ENCODE results near the gene DUSP22. TPM values are rescaled to one million over a fixed set of nuclear protein-coding genes. Genes with fewer than 3 reads are reported as not detected.

DUSP22 gene
- total and polyA plus RNA-seq, 2 experiments from 2014 or later: 12.8 to 36.8 TPM

- Histone ChIP-seq H3K4me2 (no peak overlapping the region), H2AFZ (no peak overlapping the region), H3F3A (replicated peaks; ENCODE audit: low read depth) (no peaks in the 10 kb centered on the region), H3K4me3 (no peak overlapping the region), H3K36me3 (ENCODE audit: insufficient read depth) (peaks cover 4% of the 10 kb centered on the region), H3K79me2 (replicated peaks; ENCODE audit: insufficient read depth) (no peaks in the 10 kb centered on the region), H3K27me3 (ENCODE audit: insufficient read depth) (no peaks in the 10 kb centered on the region), H3K9me2 (ENCODE audit: insufficient read depth) (no peaks in the 10 kb centered on the region), H4K20me1 (replicated peaks; ENCODE audit: insufficient read depth) (no peaks in the 10 kb centered on the region), H3K27ac (ENCODE audit: low read depth) (no peak overlapping the region), H3K4me1 (ENCODE audit: insufficient read depth) (no peaks in the 10 kb centered on the region)
- TF ChIP-seq CREB1 (CRISPR knock-in tag; IDR thresholded peaks at IDR 0.05; ENCODE audit: low read depth): no peak
- no peak for TF ChIP-seq REST (IDR thresholded peaks at IDR 0.05; ENCODE audit: unreplicated experiment)
- TF ChIP-seq NANOG (IDR thresholded peaks at IDR 0.05; ENCODE audit: borderline replicate concordance): no peak
- no peak for TF ChIP-seq JUNB (IDR thresholded peaks at IDR 0.05; ENCODE audit: unreplicated experiment)
- no peak for DNase-seq (ENCODE audit: low spot score)
- Mint-ChIP-seq H3K9me3 (peaks cover 96% of the 10 kb centered on the region), H3K4me1 (peaks cover 2% of the 10 kb centered on the region; the same call in 1 of the 3 replicates), H3K36me3 (ENCODE audit: low read depth) (peaks cover 29% of the 10 kb centered on the region), H3K27me3 (ENCODE audit: insufficient read depth, low read depth, poor library complexity) (peaks cover 3% of the 10 kb centered on the region), H3K4me3 (no peak overlapping the region), H3K27ac (no peak overlapping the region)
- no peak for ATAC-seq
These were observed 51.1 kb downstream of the DUSP22 start for GRCh38 chr6:343226-343935.

DNA sequence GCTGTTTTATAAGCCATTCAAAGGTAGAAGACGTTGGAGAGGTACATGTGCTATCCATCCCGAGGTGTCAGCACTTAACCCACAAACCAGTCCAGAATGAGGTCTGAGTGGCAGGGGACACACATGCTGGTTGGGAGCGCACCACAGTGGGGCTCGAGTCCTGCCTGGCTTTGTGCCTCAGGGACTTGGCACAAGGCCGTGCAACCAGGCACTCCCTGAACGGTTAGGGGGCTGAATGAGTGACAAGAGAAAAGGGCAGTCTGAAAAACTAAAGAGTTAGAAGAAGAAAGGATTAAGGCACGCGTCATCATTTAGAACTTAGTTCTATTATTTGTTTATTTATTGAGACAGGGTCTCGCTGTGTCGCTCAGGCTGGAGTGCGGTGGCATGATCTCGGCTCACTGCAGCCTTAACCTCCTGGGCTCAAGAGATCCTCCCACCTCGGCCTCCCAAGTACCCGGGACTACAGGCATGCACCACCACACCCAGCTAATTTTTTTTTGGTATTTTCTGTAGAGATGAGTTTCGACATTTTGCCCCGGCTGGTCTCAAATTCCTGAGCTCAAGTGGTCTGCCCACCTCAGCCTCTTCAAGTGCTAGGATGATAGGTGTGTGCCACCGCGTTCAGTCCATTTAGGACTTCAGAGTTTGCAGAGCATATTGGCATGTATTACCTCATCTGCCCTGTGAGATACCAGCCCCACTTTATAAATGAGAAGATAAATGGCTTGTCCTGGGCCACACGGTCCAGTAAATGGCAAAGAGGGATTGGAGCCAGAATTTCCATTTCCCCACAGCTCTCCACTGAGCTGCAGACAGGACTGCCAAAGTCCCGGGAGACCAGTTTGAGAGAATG lies 51.9 kb downstream of the DUSP22 start:
- H3K4me3 Mint-ChIP-seq: no peak overlapping the region
- no peaks in the 10 kb centered on the region for H3K4me1 Mint-ChIP-seq
- Histone ChIP-seq H2AFZ (no peak overlapping the region), H3K4me2 (no peak overlapping the region), H3K9me2 (ENCODE audit: insufficient read depth) (no peaks in the 10 kb centered on the region), H3K4me1 (ENCODE audit: insufficient read depth) (no peaks in the 10 kb centered on the region), H3K27ac (ENCODE audit: low read depth) (no peak overlapping the region), H3K27me3 (ENCODE audit: insufficient read depth) (no peaks in the 10 kb centered on the region), H3K36me3 (ENCODE audit: insufficient read depth) (peaks cover 4% of the 10 kb centered on the region), H4K20me1 (replicated peaks; ENCODE audit: insufficient read depth) (no peaks in the 10 kb centered on the region), H3F3A (replicated peaks; ENCODE audit: low read depth) (no peaks in the 10 kb centered on the region), H3K4me3 (no peak overlapping the region), H3K79me2 (replicated peaks; ENCODE audit: insufficient read depth) (no peaks in the 10 kb centered on the region)
- H3K27me3 Mint-ChIP-seq (ENCODE audit: insufficient read depth, low read depth, poor library complexity): peaks cover 3% of the 10 kb centered on the region
- peaks cover 97% of the 10 kb centered on the region for H3K9me3 Mint-ChIP-seq
- peaks cover 35% of the 10 kb centered on the region for H3K36me3 Mint-ChIP-seq (ENCODE audit: low read depth)
- H3K27ac Mint-ChIP-seq: no peak overlapping the region
- DNase-seq (ENCODE audit: low spot score) (no peak), ATAC-seq (no peak)
- TF ChIP-seq JUNB (IDR thresholded peaks at IDR 0.05; ENCODE audit: unreplicated experiment) (no peak), STAT1 (IDR thresholded peaks at IDR 0.05; ENCODE audit: unreplicated experiment) (no peak), NANOG (IDR thresholded peaks at IDR 0.05; ENCODE audit: borderline replicate concordance) (no peak), ZNF114 (CRISPR knock-in tag; IDR thresholded peaks at IDR 0.05) (no peak), EZH2 (IDR thresholded peaks at IDR 0.05; ENCODE audit: low read depth, unreplicated experiment) (no peak), POLR2AphosphoS5 (IDR thresholded peaks at IDR 0.05; ENCODE audit: low read depth) (no peak), ZNF331 (CRISPR knock-in tag; IDR thresholded peaks at IDR 0.05; ENCODE audit: low read depth) (no peak)
- TF ChIP-seq, protein P1, sequence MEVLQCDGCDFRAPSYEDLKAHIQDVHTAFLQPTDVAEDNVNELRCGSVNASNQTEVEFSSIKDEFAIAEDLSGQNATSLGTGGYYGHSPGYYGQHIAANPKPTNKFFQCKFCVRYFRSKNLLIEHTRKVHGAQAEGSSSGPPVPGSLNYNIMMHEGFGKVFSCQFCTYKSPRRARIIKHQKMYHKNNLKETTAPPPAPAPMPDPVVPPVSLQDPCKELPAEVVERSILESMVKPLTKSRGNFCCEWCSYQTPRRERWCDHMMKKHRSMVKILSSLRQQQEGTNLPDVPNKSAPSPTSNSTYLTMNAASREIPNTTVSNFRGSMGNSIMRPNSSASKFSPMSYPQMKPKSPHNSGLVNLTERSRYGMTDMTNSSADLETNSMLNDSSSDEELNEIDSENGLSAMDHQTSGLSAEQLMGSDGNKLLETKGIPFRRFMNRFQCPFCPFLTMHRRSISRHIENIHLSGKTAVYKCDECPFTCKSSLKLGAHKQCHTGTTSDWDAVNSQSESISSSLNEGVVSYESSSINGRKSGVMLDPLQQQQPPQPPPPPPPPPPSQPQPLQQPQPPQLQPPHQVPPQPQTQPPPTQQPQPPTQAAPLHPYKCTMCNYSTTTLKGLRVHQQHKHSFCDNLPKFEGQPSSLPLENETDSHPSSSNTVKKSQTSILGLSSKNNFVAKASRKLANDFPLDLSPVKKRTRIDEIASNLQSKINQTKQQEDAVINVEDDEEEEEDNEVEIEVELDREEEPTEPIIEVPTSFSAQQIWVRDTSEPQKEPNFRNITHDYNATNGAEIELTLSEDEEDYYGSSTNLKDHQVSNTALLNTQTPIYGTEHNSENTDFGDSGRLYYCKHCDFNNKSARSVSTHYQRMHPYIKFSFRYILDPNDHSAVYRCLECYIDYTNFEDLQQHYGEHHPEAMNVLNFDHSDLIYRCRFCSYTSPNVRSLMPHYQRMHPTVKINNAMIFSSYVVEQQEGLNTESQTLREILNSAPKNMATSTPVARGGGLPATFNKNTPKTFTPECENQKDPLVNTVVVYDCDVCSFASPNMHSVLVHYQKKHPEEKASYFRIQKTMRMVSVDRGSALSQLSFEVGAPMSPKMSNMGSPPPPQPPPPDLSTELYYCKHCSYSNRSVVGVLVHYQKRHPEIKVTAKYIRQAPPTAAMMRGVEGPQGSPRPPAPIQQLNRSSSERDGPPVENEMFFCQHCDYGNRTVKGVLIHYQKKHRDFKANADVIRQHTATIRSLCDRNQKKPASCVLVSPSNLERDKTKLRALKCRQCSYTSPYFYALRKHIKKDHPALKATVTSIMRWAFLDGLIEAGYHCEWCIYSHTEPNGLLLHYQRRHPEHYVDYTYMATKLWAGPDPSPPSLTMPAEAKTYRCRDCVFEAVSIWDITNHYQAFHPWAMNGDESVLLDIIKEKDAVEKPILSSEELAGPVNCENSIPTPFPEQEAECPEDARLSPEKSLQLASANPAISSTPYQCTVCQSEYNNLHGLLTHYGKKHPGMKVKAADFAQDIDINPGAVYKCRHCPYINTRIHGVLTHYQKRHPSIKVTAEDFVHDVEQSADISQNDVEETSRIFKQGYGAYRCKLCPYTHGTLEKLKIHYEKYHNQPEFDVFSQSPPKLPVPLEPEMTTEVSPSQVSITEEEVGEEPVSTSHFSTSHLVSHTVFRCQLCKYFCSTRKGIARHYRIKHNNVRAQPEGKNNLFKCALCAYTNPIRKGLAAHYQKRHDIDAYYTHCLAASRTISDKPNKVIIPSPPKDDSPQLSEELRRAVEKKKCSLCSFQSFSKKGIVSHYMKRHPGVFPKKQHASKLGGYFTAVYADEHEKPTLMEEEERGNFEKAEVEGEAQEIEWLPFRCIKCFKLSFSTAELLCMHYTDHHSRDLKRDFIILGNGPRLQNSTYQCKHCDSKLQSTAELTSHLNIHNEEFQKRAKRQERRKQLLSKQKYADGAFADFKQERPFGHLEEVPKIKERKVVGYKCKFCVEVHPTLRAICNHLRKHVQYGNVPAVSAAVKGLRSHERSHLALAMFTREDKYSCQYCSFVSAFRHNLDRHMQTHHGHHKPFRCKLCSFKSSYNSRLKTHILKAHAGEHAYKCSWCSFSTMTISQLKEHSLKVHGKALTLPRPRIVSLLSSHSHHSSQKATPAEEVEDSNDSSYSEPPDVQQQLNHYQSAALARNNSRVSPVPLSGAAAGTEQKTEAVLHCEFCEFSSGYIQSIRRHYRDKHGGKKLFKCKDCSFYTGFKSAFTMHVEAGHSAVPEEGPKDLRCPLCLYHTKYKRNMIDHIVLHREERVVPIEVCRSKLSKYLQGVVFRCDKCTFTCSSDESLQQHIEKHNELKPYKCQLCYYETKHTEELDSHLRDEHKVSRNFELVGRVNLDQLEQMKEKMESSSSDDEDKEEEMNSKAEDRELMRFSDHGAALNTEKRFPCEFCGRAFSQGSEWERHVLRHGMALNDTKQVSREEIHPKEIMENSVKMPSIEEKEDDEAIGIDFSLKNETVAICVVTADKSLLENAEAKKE (CRISPR knock-in tag; IDR thresholded peaks at IDR 0.05): no peak
